Right kidney (tissue), 1 donor: ENCODE data around the gene SSBP3.
"Not testable (repeated sequence)": the region's sequence is repeated elsewhere in the genome, so short reads cannot be mapped to it uniquely, and the experiment has no call there.

ENCODE experiments used
- DNase-seq: peaks from one replicate; pipeline ENCODE4 v3.0.0-alpha.2; 2016

The SSBP3 gene

GRCh38 chr1:54220004-54220811, 186.0 kb downstream of the SSBP3 start:
- DNase-seq: no peak

GRCh38 chr1:54219688-54220003, 186.5 kb downstream of the SSBP3 start:
- DNase-seq: no peak

- no peak for DNase-seq
These were observed 187.1 kb downstream of the SSBP3 start for GRCh38 chr1:54218883-54219687.

DNA sequence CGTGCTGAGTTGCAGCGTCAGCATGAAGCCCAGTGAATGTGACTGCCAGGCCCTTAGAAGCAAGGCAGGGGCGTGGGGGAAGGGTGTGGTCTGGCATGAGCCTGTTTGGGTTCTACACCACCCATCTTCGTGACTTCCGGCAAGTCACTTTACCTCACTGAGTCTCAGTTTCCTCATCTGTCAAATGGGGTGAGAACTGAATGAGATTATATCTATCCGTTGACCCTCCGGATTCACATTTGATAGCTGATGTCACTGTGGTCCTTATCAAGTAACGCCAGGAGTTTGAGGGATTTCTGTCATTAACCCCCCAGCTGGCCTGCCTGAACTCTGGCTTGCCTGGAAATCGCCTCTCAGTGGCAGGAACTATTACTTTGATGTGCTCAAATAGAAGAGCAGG, 190.7 kb downstream of the SSBP3 start:
- DNase-seq: no peak

GRCh38 chr1:54212872-54213271, 193.3 kb downstream of the SSBP3 start:
- DNase-seq: no peak

DNA sequence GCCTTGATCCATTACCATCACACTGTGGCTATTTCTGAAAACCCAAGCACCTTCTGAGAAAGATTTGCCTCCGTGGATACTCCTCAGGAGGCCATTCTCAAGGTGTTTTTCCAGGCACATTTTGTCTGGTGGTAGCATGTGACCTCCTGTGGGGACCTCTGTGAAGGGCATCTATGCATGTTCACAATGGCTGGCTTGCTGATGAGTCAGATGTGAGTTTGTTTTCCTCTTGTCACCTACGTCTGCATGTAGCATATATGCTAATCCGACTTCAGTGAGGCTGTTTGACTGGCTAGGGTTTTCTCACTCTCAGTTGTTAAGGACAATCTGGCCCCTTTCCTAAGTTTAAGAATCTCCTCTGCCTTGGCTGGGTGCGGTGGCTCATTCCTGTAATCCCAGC, 198.3 kb downstream of the SSBP3 start:
- DNase-seq: not testable (repeated sequence)

GRCh38 chr1:54207287-54207686, 198.9 kb downstream of the SSBP3 start:
- DNase-seq: no peak

- DNase-seq: no peak
These were observed 202.0 kb downstream of the SSBP3 start for GRCh38 chr1:54204199-54204598.

DNA sequence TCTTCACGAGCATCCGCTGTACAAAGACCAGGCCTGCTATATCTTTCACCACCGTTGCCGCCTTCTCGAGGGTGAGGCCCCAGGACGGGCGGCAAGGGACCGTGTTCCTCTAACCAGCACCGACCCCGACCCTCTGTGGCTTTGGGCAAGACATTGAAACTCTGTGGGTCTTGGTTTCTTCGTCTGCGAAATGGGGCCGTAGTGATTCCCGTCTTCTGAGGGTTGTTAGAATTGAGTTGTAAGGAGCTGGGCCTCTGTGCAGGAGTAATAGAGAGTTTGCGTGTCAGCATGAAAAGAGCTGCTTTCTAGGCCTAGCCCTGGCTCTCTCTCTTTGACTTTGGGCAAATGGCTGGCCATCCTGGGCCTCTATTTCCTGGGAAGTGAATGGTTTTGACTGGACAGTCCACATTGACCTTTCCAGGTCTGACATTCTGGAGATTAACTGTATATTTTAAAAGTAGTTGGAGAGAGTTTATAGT, 205.6 kb downstream of the SSBP3 start:
- no peak for DNase-seq

- DNase-seq: peak; percentile 83
These were observed 206.3 kb downstream of the SSBP3 start, which contains the start of the genes CYB5RL and MRPL37 for GRCh38 chr1:54199765-54200518. Gene CYB5RL (minus strand): TSS chr1:54200030. CDS start chr1:54195616, 4,414 bp downstream. Gene MRPL37 (plus strand): TSS chr1:54200167. CDS start chr1:54200244, 77 bp downstream.

DNA sequence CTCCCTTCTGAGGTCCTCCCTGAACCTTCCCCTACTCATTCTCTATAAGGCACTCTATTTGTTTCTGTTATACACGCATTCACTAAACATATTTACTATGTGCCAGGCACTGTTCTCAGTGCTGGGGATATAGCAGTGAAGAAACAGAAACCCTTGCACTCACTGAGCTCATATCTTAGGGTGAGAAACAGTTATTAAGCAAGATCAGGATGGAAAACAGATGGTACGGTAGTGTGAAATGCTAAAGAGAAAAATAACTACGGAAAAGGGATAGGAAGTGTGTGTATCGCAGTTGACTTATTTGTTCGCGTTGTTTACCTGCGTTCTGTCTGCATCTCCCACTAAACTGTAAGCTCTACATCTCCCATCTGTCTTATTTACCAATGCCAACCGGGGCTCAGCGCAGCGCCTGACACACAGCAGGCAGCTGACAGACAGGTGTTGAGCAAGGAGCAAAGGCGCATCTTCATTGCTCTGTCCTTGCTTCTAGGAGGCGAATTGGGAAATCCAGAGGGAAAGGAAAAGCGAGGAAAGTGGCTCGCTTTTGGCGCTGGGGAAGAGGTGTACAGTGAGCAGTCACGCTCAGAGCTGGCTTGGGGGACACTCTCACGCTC, 206.9 kb downstream of the SSBP3 start:
- no peak for DNase-seq

DNA sequence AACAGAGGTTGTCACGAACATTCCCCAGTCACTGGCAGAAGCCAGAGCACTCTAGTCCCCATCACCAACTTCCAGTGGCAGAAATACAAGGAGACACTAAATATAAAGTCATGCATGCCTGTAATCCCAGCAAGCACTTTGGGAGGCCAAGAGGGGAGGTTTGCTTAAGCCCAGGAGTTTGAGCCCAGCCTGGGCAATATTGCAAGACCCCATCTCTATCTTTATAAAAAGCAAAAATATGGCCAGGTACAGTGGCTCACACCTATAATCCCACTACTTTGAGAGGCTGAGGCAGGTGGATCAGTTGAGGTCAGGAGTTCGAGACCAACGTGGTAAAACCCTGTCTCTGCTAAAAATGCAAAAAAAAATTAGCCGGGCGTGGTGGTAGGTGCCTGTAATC, 212.7 kb downstream of the SSBP3 start:
- no peak for DNase-seq

- DNase-seq: no peak
These were observed 214.7 kb downstream of the SSBP3 start for GRCh38 chr1:54191525-54191924.

DNA sequence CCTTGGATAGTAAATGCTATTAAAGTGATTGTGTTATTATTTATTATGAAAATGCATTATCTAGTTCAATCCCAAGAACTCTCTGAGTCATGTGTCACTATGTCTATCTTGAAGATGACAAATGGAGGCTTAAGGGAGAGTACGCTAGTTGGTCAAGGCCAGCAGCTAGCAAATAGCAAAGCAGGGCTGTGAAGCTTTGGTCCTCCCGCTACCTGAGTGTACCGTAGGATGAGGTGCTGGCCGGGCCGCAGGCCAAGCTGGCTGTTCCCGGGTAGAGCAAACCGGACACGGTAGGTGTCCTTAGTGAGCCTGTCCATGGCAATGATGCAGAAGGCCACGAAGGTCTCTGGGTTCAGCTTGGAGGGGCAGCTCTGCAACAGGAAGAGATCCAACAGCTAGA, 215.7 kb downstream of the SSBP3 start:
- no peak for DNase-seq

- DNase-seq: no peak
These were observed 217.9 kb downstream of the SSBP3 start for GRCh38 chr1:54188291-54188690.

DNA sequence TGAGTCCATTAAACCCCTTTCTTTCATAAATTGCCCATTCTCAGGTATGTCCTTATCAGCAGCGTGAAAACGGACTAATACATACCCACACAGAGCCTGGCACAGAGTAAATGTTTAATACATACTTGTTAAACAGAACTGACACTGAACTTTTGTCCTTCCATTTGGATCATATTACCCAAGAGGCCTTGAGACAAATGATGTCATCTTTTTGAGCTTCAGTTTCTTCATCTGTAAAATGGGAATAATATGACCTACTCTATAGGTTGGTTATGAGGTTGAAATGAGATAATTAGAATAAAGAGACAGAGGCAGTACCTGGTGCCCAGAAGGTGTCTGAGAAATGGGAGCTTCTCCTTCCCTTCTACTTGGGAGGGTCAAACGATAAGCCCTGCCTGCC, 220.1 kb downstream of the SSBP3 start:
- no peak for DNase-seq

DNA sequence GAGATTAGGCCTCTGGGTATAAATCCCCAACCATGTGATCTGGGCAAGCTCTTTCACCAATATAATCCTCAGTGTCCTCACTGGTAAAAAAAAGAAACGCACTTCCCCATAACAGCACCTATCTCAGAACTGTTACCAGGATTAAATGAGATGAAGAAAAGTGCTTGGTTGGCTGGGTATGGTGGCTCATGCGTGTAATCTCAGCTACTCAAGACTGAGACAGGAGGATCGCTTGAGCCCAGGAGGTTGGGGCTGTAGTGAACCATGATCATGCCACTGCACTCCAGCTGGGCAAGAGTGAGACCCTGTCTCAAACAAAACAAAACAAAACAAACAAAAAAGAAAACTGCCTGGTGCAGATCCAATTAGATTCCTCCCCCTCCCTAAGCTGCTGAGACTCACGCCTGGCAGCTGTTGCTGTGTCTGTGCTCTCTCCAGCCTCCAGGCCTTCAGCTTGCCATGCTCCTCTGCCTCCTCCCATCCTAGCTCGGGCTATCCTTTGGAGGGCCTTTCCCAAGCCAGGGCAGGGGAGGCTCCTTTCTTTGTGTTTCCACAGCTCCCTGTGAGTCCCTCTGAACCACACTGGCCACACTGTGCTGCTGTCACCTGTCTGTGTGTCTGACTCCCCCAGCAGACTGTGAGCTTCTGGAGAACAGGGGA, 225.4 kb downstream of the SSBP3 start:
- DNase-seq: no peak

GRCh38 chr1:54178296-54179070, 227.7 kb downstream of the SSBP3 start:
- DNase-seq: no peak

GRCh38 chr1:54177726-54178125, 228.5 kb downstream of the SSBP3 start:
- no peak for DNase-seq

GRCh38 chr1:54176621-54177327, 229.4 kb downstream of the SSBP3 start:
- DNase-seq: no peak
